Esophagus (tissue), 2 donors: ENCODE results near the gene AP3S2. TPM values are rescaled to one million over a fixed set of nuclear protein-coding genes. Genes with fewer than 3 reads are reported as not detected.

ENCODE experiments used
- H3K27ac ChIP-seq, 2 donors: one replicate each; pipeline ENCODE4 v1.5.1; 2013; ENCODE audit warnings: low read depth in 2 of 2, mild to moderate bottlenecking in 2 of 2, inconsistent platforms in 1 of 2, low read length in 1 of 2, moderate library complexity in 1 of 2
- H3K27me3 ChIP-seq, 2 donors: one replicate each; pipeline ENCODE4 v1.6.1; 2013; ENCODE audit warnings: low read length in 2 of 2, control low read depth in 1 of 2, mild to moderate bottlenecking in 1 of 2; ENCODE audit not compliant: insufficient read depth in 2 of 2, control insufficient read depth in 1 of 2
- H3K36me3 ChIP-seq, 2 donors: one replicate each; pipeline ENCODE4 v1.6.1; 2013; ENCODE audit warnings: low read length in 1 of 2; ENCODE audit not compliant: control insufficient read depth in 2 of 2, insufficient read depth in 2 of 2
- H3K4me1 ChIP-seq, 2 donors: one replicate each; pipeline ENCODE4 v1.6.1; 2013; ENCODE audit warnings: low read length in 1 of 2; ENCODE audit not compliant: control insufficient read depth in 2 of 2, insufficient read depth in 2 of 2
- H3K4me3 ChIP-seq, 2 donors: one replicate each; pipeline ENCODE4 v1.5.1; 2013; ENCODE audit warnings: low read length in 2 of 2, mild to moderate bottlenecking in 2 of 2, low read depth in 1 of 2, moderate library complexity in 1 of 2
- H3K9me3 ChIP-seq, 2 donors: one replicate each; pipeline ENCODE4 v1.6.1; 2013; ENCODE audit warnings: mild to moderate bottlenecking in 2 of 2, low read depth in 1 of 2, low read length in 1 of 2, moderate library complexity in 1 of 2; ENCODE audit not compliant: control insufficient read depth in 2 of 2, insufficient read depth in 1 of 2
- WGBS, 2 donors: extraction: QIAGEN DNeasy Blood & Tissue Kit; methylation state at CpG; one replicate each; pipeline ENCODE4 v1.1.7; 2013; 5-methylcytosine and 5-hydroxymethylcytosine counted together
- polyA plus RNA-seq, 2 donors: library from polyadenylated mRNA; stranded (reverse); fragments of 200-250 nt; gene quantifications; one replicate each; pipeline ENCODE4 v1.2.3, GENCODE V29; 2013
- donor health status: healthy with polysubstance abuse.
- donor health status: Bipolar disorder and iron deficiency.

The AP3S2 gene
- polyA plus RNA-seq, 2 donors = 6.0 to 11.6 TPM

DNA sequence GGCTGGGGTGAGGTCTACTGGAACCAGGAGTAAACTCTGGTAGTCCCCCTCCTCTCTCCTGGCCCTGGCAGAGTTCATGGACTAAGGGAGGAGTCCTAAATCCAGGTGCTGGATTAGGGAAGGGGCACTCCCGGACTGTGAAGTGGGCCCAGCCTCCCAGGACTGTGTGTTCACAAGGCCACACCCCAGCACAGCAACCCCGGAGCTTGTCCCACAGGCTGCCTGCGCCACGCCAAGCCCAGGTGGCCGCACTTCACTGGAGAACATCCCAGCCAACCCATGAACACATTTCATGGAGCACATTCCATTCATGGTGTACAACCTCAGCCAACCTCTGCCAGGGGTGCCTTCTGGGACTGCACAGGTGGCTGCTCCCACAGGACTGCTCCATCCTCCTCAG is 10.7 kb upstream of the AP3S2 start:
- H3K9me3 ChIP-seq = no peaks in the 10 kb centered on the region
- WGBS, 2 donors = 64 to 66% methylated on average over 5 of the region's 5 CpGs
- no peak overlapping the region for H3K27ac ChIP-seq
- no peaks in the 10 kb centered on the region for H3K27me3 ChIP-seq
- H3K4me1 ChIP-seq = peaks cover 0 to 2% of the 10 kb centered on the region in 2 donors
- H3K4me3 ChIP-seq = no peak overlapping the region
- H3K36me3 ChIP-seq = peaks cover 9 to 27% of the 10 kb centered on the region in 2 donors

DNA sequence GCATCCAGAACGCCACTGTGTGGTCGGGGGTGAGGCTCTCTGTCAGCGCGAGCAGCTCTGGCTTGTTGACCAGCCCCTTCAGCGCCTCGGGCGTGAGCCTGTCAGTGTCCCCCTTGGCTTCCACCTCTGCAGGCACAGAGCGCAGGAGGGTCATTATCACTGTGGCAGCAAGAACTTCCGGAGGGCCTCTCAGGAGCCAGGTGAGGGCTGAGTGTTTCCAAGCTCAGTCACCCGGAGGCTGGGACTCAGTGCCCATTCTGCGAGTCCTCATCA is 10.0 kb upstream of the AP3S2 start:
- Histone ChIP-seq H3K4me3 (no peak overlapping the region), H3K36me3 (peaks cover 9 to 24% of the 10 kb centered on the region in 2 donors), H3K9me3 (no peaks in the 10 kb centered on the region), H3K4me1 (peaks cover 0 to 2% of the 10 kb centered on the region in 2 donors), H3K27ac (no peak overlapping the region), H3K27me3 (no peaks in the 10 kb centered on the region)
- WGBS, 2 donors = 95 to 98% methylated on average over 11 of the region's 11 CpGs

DNA sequence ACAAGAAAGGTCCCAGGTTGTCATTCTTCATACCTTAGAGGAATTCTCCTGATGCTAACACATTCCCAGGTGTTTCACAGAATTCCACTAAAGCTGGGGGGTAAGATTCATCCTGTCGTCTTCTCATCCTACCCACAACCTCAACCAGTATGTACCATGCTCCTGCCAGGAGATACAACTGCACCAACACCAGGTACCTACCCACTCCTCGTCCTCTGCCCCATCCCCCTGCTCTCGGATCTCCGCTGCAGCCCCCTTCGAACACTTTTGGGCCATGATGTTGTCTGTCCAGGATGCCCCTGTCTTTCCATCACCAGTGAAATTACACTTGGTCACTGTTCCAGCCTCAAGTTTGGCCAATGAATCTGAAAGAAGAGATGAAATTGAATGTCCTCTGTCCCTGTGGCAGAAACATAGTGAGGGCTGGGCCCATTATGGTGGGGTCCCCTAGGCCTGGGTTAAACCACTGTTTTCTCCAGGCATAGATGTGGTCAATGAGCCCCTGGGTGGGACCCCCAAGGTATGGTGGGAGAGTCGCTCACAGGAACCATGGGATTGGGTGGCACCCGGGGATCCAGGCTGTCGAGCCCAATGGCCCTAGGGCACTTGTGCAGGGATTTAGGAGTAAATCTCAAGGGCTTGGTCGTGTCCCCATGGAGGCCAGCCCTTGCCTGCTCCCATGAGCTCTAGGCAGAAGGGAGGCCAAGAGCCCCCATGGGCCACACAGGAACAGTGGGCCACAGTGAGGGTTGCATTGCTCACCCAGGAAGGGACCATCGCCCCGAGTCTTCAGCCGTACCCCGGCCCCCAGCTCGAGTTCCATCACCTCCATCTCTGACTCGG is 9.4 kb upstream of the AP3S2 start:
- no peak overlapping the region for H3K27ac ChIP-seq
- 91 to 94% methylated on average over 15 of the region's 15 CpGs for WGBS, 2 donors
- peaks cover 9 to 24% of the 10 kb centered on the region in 2 donors for H3K36me3 ChIP-seq
- H3K4me3 ChIP-seq = no peak overlapping the region
- no peaks in the 10 kb centered on the region for H3K27me3 ChIP-seq
- H3K9me3 ChIP-seq = no peaks in the 10 kb centered on the region
- H3K4me1 ChIP-seq = peaks cover 0 to 2% of the 10 kb centered on the region in 2 donors

DNA sequence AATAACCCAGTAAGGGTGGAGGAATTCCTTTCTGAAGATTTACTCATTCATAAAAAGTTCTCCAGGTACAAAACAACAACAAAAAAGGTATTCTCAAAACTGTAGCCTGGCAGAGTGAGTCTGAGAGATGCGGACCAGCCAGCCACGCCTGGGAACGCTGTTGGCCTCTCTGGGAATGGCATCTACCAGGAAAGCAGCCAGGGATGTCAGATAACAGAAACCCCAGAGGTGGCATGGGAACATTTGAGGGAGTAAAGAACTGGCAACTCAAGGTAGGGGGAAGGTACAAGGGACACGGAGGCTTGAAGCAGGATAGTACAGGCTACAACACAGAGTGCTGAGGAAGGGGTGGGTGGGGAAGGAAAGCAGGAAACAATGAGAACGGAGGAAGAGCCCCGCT is 7.1 kb upstream of the AP3S2 start:
- whole genome bisulfite sequencing, 2 donors = 81 to 87% methylated on average over 6 of the region's 6 CpGs
- Histone ChIP-seq H3K36me3 (peaks cover 9 to 17% of the 10 kb centered on the region in 2 donors), H3K27ac (no peak overlapping the region), H3K9me3 (no peaks in the 10 kb centered on the region), H3K4me3 (no peak overlapping the region), H3K27me3 (no peaks in the 10 kb centered on the region), H3K4me1 (peaks cover 0 to 2% of the 10 kb centered on the region in 2 donors)

DNA sequence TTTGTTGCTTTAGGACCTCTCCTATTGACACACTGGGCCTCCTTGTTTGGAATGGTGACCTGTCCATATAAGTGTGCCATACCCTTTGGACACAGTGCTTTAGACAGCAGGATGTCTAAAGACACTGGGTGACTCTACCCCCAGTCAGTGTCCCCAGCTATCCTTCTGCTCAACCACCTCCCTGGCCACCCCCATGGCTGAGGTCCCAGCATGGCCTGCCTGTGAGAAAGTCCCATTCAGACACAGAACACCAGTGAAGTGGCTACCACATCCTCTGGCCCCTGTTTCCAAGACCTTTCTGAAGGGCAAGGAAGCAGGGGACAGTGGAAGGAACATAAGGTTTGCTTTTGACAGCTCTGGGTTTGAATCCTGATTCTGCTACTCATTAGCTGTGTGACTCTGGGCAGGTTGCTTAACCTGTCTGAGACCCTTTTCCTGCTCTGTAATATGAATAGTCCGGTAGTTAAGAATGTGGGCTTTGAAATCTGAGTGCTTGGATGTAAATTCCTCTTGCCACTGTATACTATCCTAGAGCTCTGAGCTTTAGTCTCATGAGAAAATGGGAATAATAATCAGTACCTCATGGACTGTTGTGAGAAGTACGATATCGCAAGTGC is 6.3 kb upstream of the AP3S2 start:
- Histone ChIP-seq H3K27ac (no peak overlapping the region), H3K36me3 (peaks cover 9 to 15% of the 10 kb centered on the region in 2 donors), H3K4me3 (no peak overlapping the region), H3K9me3 (no peaks in the 10 kb centered on the region), H3K27me3 (no peaks in the 10 kb centered on the region), H3K4me1 (peaks cover 0 to 2% of the 10 kb centered on the region in 2 donors)
- 90 to 94% methylated on average over 3 of the region's 3 CpGs for WGBS, 2 donors

DNA sequence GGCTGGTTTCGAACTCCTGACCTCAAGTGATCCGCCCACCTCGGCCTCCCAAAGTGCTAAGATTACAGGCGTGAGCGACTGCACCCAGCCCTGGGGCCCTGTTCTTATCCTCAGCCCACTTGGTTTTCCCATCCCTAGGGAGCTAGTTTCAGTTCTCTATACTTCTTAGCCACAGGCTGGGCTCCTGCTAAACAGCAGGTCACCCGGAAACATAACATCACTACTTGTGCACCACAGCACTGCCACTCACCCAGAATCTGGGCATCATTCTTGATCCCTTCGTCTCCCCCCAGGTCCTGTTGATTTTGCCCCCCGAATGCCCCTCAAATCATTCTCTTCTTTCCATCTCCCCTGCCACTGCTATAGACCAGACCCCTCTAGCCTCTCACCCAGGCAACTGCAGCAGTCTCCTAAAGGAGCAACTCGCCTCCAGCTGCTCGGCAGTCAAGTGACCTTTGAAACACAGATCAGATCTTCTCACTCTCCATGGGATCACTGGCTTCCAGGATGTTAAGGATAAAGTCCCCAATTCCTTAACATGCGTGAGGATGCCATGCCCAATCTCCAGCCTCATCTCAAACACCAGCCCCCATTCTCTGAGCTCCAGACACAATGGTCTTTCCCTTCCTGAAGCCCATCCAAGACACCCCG is 5.6 kb upstream of the AP3S2 start:
- WGBS, 2 donors = 71 to 82% methylated on average over 12 of the region's 12 CpGs
- no peaks in the 10 kb centered on the region for H3K9me3 ChIP-seq
- peaks cover 9 to 15% of the 10 kb centered on the region in 2 donors for H3K36me3 ChIP-seq
- no peaks in the 10 kb centered on the region for H3K27me3 ChIP-seq
- H3K4me1 ChIP-seq = no peaks in the 10 kb centered on the region
- no peak overlapping the region for H3K27ac ChIP-seq
- no peak overlapping the region for H3K4me3 ChIP-seq

DNA sequence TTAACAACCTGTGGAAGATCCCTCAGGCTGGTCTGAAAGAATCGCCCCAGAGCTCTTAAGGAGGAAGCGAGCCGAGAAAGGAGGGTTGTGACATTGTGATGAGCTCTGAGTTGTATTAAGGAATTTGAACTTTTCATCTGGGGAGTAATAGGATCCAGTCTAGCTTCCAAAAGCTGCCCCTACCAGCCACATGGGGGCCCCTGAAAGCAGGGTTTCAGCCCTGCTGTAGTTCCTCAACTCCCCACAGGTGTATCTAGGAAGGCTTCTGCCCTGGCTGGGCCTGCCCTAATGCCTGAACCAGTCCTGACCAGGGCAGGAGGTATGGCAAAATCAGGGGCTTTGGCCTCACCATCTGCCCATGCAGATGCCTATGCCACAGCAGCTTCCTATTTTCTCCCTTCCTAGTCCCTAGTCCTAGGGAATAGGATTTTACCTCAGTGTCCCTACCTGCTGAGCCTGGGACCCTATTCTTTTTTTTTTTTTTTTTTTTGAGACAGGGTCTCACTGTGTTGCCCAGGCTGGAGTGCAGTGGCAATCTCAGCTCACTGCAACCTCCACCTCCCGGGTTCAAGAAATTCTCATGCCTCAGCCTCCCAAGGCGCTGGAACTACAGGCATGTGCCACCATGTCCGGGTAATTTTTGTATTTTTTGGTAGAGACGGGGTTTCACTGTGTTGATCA is 5.0 kb upstream of the AP3S2 start:
- H3K4me1 ChIP-seq = no peaks in the 10 kb centered on the region
- H3K9me3 ChIP-seq = no peaks in the 10 kb centered on the region
- H3K36me3 ChIP-seq = peaks cover 9 to 12% of the 10 kb centered on the region in 2 donors
- H3K27ac ChIP-seq = no peak overlapping the region
- H3K4me3 ChIP-seq = no peak overlapping the region
- H3K27me3 ChIP-seq = no peaks in the 10 kb centered on the region
- WGBS, 2 donors = 73 to 76% methylated on average over 7 of the region's 7 CpGs

DNA sequence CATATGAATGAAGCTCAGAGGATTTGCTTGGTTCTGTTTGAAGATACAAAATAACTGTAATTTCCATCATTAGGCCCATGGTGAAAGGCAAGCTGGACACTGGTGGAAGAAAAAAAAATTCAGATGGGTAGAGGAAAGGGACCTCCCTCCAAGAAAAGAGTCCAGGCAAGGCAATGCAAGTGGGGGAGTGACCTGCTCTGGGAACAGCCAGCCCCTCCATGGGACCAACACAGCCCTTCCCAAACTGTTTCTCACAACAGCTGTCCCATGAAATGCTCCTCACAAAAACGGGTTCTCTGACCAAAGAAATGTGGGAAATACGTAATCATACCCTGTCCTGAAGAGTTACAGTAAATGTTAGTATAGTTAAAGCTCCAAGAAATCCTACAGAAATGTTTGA is 4.4 kb upstream of the AP3S2 start:
- Histone ChIP-seq H3K27me3 (no peaks in the 10 kb centered on the region), H3K36me3 (peaks cover 6 to 9% of the 10 kb centered on the region in 2 donors), H3K27ac (no peak overlapping the region), H3K4me1 (no peaks in the 10 kb centered on the region), H3K9me3 (no peaks in the 10 kb centered on the region), H3K4me3 (no peak overlapping the region)
- 63 to 65% methylated on average over 2 of the region's 2 CpGs for WGBS, 2 donors

DNA sequence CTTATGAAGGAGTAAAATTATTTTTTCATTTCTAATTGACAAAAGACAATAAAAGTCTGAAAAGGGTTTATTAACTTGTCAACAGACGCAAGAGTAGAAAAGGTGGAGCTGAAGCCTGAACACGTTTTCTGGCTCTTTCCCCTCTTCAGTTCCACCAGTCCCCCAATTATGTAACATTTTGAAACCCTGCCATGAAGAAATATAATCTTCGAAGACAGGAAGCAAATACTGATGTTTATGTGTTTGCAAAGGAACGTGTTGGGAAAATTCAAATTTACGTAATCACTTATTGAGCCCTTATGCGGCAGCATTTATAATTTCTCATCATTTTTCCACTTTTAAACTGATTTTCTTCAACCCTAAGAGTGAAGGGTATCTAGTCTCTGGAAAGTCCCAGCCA is 767 bp downstream of the AP3S2 start:
- no peaks in the 10 kb centered on the region for H3K27me3 ChIP-seq
- H3K9me3 ChIP-seq = no peaks in the 10 kb centered on the region
- peak overlapping the region in 1 of 2 donors; percentile 73 for H3K4me3 ChIP-seq
- H3K36me3 ChIP-seq = peaks cover 0 to 3% of the 10 kb centered on the region in 2 donors
- no peaks in the 10 kb centered on the region for H3K4me1 ChIP-seq
- WGBS, 2 donors = 12 to 14% methylated on average over 6 of the region's 6 CpGs
- peak overlapping the region in 1 of 2 donors; percentile 97 for H3K27ac ChIP-seq
